Neural progenitor cell (in vitro differentiated cells): ENCODE measurements around the gene POMT2.

Experiments
- CTCF ChIP-seq: fragments of 200-600 bp; sonication (generic); IDR thresholded peaks from 2 replicates; pipeline ENCODE4 v1.5.1; 2017; ENCODE audit warnings: antibody characterized with exemption, mild to moderate bottlenecking
- EZH2 ChIP-seq: fragments of 200-600 bp; sonication (generic); IDR thresholded peaks from 2 replicates; pipeline ENCODE4 v1.6.1; 2017; ENCODE audit warnings: antibody characterized with exemption, mild to moderate bottlenecking, moderate library complexity

- TF ChIP-seq CTCF (no peak), EZH2 (no peak)
Observed at GRCh38 chr14:77238996-77239395, 81.7 kb downstream of the POMT2 start.
